ENCODE results near the gene TMEM9B. TPM values are rescaled to one million over a fixed set of nuclear protein-coding genes. Genes with fewer than 3 reads are reported as not detected.
"Not testable (repeated sequence)": the region's sequence is repeated elsewhere in the genome, so short reads cannot be mapped to it uniquely, and the experiment has no call there.

Gene TMEM9B
- total RNA-seq = 10 to 100 TPM; 37.1 to 68.8 (median 47.5) TPM

DNA sequence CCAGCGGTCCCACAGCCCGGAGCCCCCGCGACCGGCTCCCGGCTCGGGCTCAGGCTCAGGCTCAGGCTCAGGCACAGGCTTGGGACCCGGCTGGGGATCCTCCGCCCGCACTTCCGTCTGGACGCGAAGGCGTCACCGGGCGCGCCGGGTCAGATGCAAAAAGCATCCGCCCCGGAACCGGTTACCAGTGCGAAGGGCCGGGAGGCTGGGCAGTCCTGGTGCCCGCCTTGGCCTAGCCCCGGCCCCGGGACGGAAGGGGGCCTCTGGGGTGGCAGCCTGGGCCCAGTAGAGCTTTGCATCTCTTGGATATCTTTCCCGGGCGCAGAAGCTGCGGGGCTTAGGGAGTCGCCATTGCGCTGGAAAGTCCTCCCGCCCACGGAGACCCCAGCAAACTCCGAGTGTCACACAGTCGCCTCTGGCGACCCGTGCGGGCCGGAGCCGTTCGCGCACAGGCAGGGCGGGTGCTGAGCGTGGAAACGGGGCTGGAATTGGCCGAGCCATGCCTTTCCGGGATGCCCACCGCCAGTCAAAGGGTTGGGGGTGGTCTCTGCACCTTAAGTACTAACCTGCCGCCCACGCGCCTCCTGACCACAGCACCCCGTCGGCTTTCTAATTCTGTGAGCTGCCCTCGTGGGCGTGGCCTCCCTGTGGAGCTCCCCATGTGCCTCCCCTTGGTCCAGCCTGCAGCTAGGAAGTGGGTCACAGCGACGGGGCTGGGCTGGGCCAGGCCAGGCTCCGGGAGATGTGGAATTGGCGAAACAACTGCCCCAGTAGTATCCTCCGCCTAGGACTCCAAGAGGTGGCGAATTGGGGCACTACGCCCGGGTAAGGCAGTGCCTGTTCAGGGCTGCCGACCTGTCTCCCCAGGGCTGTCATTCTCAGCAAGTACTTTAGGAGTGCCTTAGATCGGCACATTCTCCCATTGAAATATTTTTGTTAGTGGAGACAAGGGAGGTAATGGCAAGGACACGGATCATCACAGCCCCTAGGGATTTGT is at the start of gene TMEM9B:
TSS of gene TMEM9B (minus strand) at position 119 of the 997 bp plus-strand sequence. CDS start 129 bp downstream, outside the sequence.
- DNase-seq (ENCODE audit: low spot score in 2 of 2) = peak; percentile 85 to 89
- peak; percentile 77 to 92 (median 90) for TF ChIP-seq POLR2AphosphoS5 (IDR thresholded peaks at IDR 0.05)
- peak; percentile 95 for TF ChIP-seq POLR2A (IDR thresholded peaks at IDR 0.05)
- TF ChIP-seq, protein P1, sequence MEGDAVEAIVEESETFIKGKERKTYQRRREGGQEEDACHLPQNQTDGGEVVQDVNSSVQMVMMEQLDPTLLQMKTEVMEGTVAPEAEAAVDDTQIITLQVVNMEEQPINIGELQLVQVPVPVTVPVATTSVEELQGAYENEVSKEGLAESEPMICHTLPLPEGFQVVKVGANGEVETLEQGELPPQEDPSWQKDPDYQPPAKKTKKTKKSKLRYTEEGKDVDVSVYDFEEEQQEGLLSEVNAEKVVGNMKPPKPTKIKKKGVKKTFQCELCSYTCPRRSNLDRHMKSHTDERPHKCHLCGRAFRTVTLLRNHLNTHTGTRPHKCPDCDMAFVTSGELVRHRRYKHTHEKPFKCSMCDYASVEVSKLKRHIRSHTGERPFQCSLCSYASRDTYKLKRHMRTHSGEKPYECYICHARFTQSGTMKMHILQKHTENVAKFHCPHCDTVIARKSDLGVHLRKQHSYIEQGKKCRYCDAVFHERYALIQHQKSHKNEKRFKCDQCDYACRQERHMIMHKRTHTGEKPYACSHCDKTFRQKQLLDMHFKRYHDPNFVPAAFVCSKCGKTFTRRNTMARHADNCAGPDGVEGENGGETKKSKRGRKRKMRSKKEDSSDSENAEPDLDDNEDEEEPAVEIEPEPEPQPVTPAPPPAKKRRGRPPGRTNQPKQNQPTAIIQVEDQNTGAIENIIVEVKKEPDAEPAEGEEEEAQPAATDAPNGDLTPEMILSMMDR (IDR thresholded peaks at IDR 0.05) = peak in 1 of 3 donors; percentile 18
- no peaks in the 10 kb centered on the region for H3K9me3 ChIP-seq
- peak within 1 kb of the TSS; percentile 84 to 91 (median 91) for H3K4me3 ChIP-seq
- H3K27ac ChIP-seq = peak within 1 kb of the TSS; percentile 96 to 97
- no peaks in the 10 kb centered on the region for H3K36me3 ChIP-seq
- no peaks in the 10 kb centered on the region for H3K27me3 ChIP-seq
- peaks cover 0 to 13% of the 10 kb centered on the region in 2 donors for H3K4me1 ChIP-seq
- intact Hi-C loops (cut with DNase I; ENCODE audit: low total_unique reads) = loop anchor here (10.0 kb wide), 1 partner anchor 290 kb away; no protein-coding TSS in a partner anchor

DNA sequence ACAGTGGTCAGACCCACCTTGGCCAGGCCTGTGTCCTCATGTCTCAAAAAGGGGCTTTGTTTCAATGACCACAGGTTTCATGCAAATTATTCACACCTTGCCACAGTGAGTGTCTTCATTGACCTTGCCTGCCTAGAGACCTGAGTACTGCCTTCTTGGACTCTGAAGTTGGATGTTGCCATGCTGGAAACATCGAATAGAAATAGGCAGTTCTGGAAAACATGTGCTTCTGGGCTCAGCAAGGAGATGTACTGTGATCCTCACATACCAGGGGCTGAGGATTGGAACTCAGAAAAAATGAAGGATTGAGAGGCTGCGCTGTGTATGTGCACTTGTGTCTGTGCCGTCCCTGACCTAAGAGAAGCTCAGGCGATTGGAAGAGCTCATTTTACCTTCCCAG is 49.1 kb upstream of the TMEM9B start:
- no peaks in the 10 kb centered on the region for H3K36me3 ChIP-seq
- no peak overlapping the region for H3K27ac ChIP-seq
- no peaks in the 10 kb centered on the region for H3K4me1 ChIP-seq
- no peak overlapping the region for H3K4me3 ChIP-seq
- H3K27me3 ChIP-seq = no peaks in the 10 kb centered on the region
- TF ChIP-seq, protein P1 (IDR thresholded peaks at IDR 0.05) = no peak
- TF ChIP-seq POLR2AphosphoS5 (IDR thresholded peaks at IDR 0.05) (no peak), POLR2A (IDR thresholded peaks at IDR 0.05) (no peak)
- no peak for DNase-seq (ENCODE audit: low spot score in 2 of 2)
- intact Hi-C loops (cut with DNase I; ENCODE audit: low total_unique reads) = no loop called here
- no peaks in the 10 kb centered on the region for H3K9me3 ChIP-seq

DNA sequence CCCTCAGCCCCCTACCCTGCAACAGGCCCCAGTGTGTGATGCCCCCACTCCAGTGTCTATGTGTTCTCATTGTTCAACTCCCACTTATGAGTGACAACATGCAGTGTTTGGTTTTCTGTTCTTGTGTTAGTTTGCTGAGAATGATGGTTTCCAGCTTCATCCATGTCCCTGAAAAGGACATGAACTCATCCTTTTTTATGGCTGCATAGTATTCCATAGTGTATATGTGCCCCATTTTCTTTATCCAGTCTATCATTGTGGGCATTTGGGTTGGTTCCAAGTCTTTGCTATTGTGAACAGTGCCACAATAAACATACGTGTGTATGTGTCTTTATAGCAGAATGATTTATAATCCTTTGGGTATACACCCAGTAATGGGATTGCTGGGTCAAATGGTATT is 45.3 kb upstream of the TMEM9B start:
- intact Hi-C loops (cut with DNase I; ENCODE audit: low total_unique reads) = loop anchor here (10.0 kb wide), 1 partner anchor 1255 kb away; no protein-coding TSS in a partner anchor
- not testable (repeated sequence) for DNase-seq (ENCODE audit: low spot score in 2 of 2); H3K4me1 ChIP-seq; H3K4me3 ChIP-seq; H3K9me3 ChIP-seq; H3K36me3 ChIP-seq; H3K27me3 ChIP-seq; H3K27ac ChIP-seq

DNA sequence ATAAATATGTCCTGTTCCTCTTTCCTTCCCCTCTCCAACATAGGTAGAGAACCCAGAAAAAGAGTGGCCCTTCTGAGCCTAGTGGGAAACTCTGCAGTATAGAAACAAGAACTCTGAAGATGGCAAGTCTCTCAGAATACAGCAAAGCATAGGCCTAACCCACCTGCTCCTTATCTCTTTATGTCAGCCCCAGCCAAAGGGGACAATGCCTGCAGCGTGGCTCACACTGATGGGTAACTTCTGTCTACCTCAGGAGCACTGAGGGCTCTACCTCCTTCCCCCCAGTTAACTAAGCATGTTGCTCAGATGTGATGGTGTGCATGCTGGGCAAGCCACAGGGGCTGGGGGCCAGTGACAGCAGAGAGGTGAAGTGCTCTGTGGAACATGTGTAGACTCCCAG is 44.4 kb upstream of the TMEM9B start:
- Histone ChIP-seq H3K27ac (no peak overlapping the region), H3K36me3 (no peaks in the 10 kb centered on the region), H3K4me1 (no peaks in the 10 kb centered on the region), H3K27me3 (no peaks in the 10 kb centered on the region), H3K4me3 (no peak overlapping the region), H3K9me3 (no peaks in the 10 kb centered on the region)
- intact Hi-C loops (cut with DNase I; ENCODE audit: low total_unique reads) = loop anchor here (10.0 kb wide), 1 partner anchor 1254 kb away; no protein-coding TSS in a partner anchor
- TF ChIP-seq, protein P1 (IDR thresholded peaks at IDR 0.05) = no peak
- TF ChIP-seq POLR2AphosphoS5 (IDR thresholded peaks at IDR 0.05) (no peak), POLR2A (IDR thresholded peaks at IDR 0.05) (no peak)
- no peak for DNase-seq (ENCODE audit: low spot score in 2 of 2)

DNA sequence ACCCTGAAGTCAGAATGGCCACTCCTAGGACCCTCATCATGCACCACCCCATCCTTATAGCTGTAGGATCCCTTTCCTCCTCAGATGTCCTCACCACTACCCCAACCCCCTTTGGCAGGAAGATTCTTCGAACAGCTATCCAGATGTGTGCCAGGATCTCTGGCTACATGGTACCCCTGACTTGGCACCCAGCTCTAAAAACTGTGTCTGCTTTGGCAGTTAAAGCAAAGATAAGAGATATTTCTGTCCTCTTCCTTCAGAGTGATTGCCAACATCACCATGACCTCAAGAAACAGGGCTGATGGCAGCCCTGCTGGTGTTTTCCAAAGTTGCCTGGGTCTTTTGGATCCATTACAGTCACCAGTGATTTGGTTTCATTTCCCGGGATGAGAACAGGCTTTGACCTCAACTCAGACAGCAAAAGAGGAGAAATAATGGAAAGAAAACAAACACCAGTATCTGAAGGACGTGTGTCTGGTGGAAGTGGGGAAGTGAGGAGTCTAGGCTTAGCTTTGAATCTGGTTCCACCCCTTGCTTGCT is 43.8 kb upstream of the TMEM9B start:
- H3K27me3 ChIP-seq = no peaks in the 10 kb centered on the region
- no peaks in the 10 kb centered on the region for H3K36me3 ChIP-seq
- TF ChIP-seq, protein P1 (IDR thresholded peaks at IDR 0.05) = no peak
- no peak for TF ChIP-seq POLR2AphosphoS5 (IDR thresholded peaks at IDR 0.05)
- no peaks in the 10 kb centered on the region for H3K4me1 ChIP-seq
- H3K4me3 ChIP-seq = no peak overlapping the region
- no peaks in the 10 kb centered on the region for H3K9me3 ChIP-seq
- DNase-seq (ENCODE audit: low spot score in 2 of 2) = no peak
- H3K27ac ChIP-seq = no peak overlapping the region
- intact Hi-C loops (cut with DNase I; ENCODE audit: low total_unique reads) = loop anchor here (10.0 kb wide), 1 partner anchor 1253 kb away; no protein-coding TSS in a partner anchor
